Natural killer cell (primary cell): ENCODE measurements around the gene UBAC1. TPM values are rescaled to one million over a fixed set of nuclear protein-coding genes. Genes with fewer than 3 reads are reported as not detected.

Experiments used
- ATAC-seq, 3 donors: fragments of 150-1000 bp in 2 of 3; fragments of 200-7000 bp in 1 of 3; cut with Tn5 transposase; 1 replicate in 1 of 3; 2 replicates in 2 of 3; pipeline ENCODE4 v1.10.0; 2021; ENCODE audit warnings: mild to moderate bottlenecking in 2 of 3, moderate library complexity in 2 of 3
- DNase-seq, 2 donors: peaks; one replicate each; pipeline versions ENCODE4 v3.0.0 to v3.0.0-alpha.2; 2013 to 2021; ENCODE audit warnings: mixed read lengths in 1 of 2
- H3K27ac ChIP-seq: one replicate; pipeline ENCODE4 v1.5.1; 2013; ENCODE audit warnings: mild to moderate bottlenecking, low read length
- H3K27me3 ChIP-seq: one replicate; pipeline ENCODE4 v1.6.1; 2013; ENCODE audit warnings: low read length; ENCODE audit not compliant: control insufficient read depth, insufficient read depth
- H3K36me3 ChIP-seq: one replicate; pipeline ENCODE4 v1.6.1; 2013; ENCODE audit warnings: low read length; ENCODE audit not compliant: control insufficient read depth, insufficient read depth
- H3K4me1 ChIP-seq: one replicate; pipeline ENCODE4 v1.6.1; 2013; ENCODE audit warnings: low read length; ENCODE audit not compliant: control insufficient read depth, insufficient read depth
- H3K4me3 ChIP-seq: one replicate; pipeline ENCODE4 v1.5.1; 2013; ENCODE audit warnings: low read length
- H3K9me3 ChIP-seq: one replicate; pipeline ENCODE4 v1.6.1; 2013; ENCODE audit warnings: low read length; ENCODE audit not compliant: control insufficient read depth, insufficient read depth
- H3K27ac Mint-ChIP-seq, 2 donors: one replicate each; pipeline ENCODE4 v1.8.0; 2022; ENCODE audit warnings: mild to moderate bottlenecking in 2 of 2, mixed read lengths in 2 of 2, moderate library complexity in 1 of 2
- H3K27me3 Mint-ChIP-seq, 2 donors: one replicate each; pipeline ENCODE4 v1.8.0; 2022; ENCODE audit warnings: low read depth in 2 of 2, mixed read lengths in 2 of 2
- H3K36me3 Mint-ChIP-seq: one replicate; pipeline ENCODE4 v1.8.0; 2022; ENCODE audit warnings: mixed read lengths
- H3K4me1 Mint-ChIP-seq, 2 donors: one replicate each; pipeline ENCODE4 v1.8.0; 2022; ENCODE audit warnings: mixed read lengths in 2 of 2
- H3K4me3 Mint-ChIP-seq: one replicate; pipeline ENCODE4 v1.8.0; 2022; ENCODE audit warnings: mild to moderate bottlenecking, moderate library complexity, mixed read lengths
- H3K9me3 Mint-ChIP-seq, 2 donors: one replicate each; pipeline ENCODE4 v1.8.0; 2022; ENCODE audit warnings: mixed read lengths in 2 of 2
- WGBS: methylation state at CpG from one replicate; pipeline ENCODE4 v1.1.7; 2013; ENCODE audit warnings: missing lambda C conversion rate; ENCODE audit not compliant: insufficient coverage; 5-methylcytosine and 5-hydroxymethylcytosine counted together
- intact Hi-C: fragments of 100-400 bp; cut with micrococcal nuclease; formaldehyde crosslinking; loops from one replicate; pipeline ENCODE4 v1.14.2; 2022
- total RNA-seq, 4 donors: library from RNA; stranded (reverse); fragments of 120-200 nt in 1 of 4; gene quantifications; one replicate each; pipeline versions ENCODE4 v1.2.3 to v1.2.4, GENCODE V29; 2013 to 2022
- TF ChIP-seq, protein P1 (sequence below): fragments of 200-600 bp; IDR thresholded peaks from one replicate; pipeline ENCODE4 v1.8.0; 2022; ENCODE audit warnings: antibody characterized with exemption

UBAC1 gene
- total RNA-seq, 3 donors from 2014 or later (not counting 1 experiment from before 2014, with no cell fraction given): 22.7 to 31.8 (median 27.6) TPM

DNA sequence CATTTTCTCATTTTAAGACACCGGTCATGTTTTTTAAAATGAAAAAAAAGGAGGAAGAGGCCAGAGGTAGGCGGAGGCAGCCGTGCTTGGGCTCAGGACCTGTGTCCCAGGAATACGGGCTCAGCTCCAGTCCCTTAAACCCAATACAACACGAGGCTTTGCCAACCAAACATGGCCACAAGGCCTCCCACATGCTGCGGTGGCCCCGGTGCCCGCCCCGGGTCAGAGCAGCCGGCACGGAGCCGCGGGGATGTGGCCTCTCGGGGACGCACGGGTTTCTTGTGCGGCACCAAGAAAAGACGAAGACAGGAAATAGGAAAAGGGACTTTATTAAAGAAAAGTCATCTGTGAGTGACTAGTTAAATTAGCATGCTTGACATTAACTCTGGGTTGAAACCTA lies 28.5 kb downstream of the UBAC1 start:
- Mint-ChIP-seq H3K36me3 (peaks cover 14% of the 10 kb centered on the region), H3K9me3 (no peaks in the 10 kb centered on the region), H3K4me3 (no peak overlapping the region), H3K27me3 (no peaks in the 10 kb centered on the region), H3K4me1 (peaks cover 3 to 7% of the 10 kb centered on the region in 2 donors), H3K27ac (no peak overlapping the region)
- WGBS: 97% methylated on average over 18 of the region's 18 CpGs
- Histone ChIP-seq H3K4me1 (peaks cover under 1% of the 10 kb centered on the region), H3K9me3 (no peaks in the 10 kb centered on the region), H3K27ac (no peak overlapping the region), H3K4me3 (no peak overlapping the region), H3K27me3 (no peaks in the 10 kb centered on the region), H3K36me3 (peaks cover 22% of the 10 kb centered on the region)
- DNase-seq: no peak
- TF ChIP-seq, protein P1, sequence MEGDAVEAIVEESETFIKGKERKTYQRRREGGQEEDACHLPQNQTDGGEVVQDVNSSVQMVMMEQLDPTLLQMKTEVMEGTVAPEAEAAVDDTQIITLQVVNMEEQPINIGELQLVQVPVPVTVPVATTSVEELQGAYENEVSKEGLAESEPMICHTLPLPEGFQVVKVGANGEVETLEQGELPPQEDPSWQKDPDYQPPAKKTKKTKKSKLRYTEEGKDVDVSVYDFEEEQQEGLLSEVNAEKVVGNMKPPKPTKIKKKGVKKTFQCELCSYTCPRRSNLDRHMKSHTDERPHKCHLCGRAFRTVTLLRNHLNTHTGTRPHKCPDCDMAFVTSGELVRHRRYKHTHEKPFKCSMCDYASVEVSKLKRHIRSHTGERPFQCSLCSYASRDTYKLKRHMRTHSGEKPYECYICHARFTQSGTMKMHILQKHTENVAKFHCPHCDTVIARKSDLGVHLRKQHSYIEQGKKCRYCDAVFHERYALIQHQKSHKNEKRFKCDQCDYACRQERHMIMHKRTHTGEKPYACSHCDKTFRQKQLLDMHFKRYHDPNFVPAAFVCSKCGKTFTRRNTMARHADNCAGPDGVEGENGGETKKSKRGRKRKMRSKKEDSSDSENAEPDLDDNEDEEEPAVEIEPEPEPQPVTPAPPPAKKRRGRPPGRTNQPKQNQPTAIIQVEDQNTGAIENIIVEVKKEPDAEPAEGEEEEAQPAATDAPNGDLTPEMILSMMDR: no peak
- no peak for ATAC-seq
- intact Hi-C loops: no loop called here

DNA sequence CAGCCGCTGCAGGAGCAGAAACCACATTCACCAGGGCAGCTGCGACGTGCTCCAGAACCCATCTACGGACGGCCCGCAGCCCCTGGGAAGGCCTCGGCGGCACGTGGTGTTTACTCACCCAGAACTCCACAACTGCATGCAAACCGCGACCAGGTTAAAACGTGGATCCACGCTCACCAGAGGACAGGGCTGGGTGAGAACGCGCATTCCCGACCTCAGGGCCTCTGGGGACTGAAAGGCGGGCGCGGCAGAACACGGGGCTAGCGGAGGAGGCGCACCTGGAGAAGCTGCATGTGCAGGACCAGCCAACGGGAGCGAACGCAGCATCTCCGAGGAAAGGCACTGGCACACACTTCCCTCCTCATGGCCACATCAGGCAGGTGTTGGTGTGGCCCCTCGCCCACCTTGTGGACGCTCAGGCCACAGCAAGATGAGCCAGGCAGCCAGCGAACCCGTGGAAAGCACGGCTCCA lies 29.8 kb downstream of the UBAC1 start:
- intact Hi-C loops: no loop called here
- Histone ChIP-seq H3K4me1 (peaks cover 13% of the 10 kb centered on the region), H3K36me3 (peaks cover 15% of the 10 kb centered on the region), H3K4me3 (no peak overlapping the region), H3K27ac (no peak overlapping the region), H3K9me3 (no peaks in the 10 kb centered on the region), H3K27me3 (no peaks in the 10 kb centered on the region)
- DNase-seq: no peak
- no peak overlapping the region for H3K4me3 Mint-ChIP-seq
- no peaks in the 10 kb centered on the region for H3K9me3 Mint-ChIP-seq
- TF ChIP-seq, protein P1: no peak
- H3K4me1 Mint-ChIP-seq: peaks cover 4 to 9% of the 10 kb centered on the region in 2 donors
- no peaks in the 10 kb centered on the region for H3K27me3 Mint-ChIP-seq
- peaks cover 14% of the 10 kb centered on the region for H3K36me3 Mint-ChIP-seq
- H3K27ac Mint-ChIP-seq: no peak overlapping the region
- no peak for ATAC-seq
- WGBS: 96% methylated on average over 31 of the region's 31 CpGs

DNA sequence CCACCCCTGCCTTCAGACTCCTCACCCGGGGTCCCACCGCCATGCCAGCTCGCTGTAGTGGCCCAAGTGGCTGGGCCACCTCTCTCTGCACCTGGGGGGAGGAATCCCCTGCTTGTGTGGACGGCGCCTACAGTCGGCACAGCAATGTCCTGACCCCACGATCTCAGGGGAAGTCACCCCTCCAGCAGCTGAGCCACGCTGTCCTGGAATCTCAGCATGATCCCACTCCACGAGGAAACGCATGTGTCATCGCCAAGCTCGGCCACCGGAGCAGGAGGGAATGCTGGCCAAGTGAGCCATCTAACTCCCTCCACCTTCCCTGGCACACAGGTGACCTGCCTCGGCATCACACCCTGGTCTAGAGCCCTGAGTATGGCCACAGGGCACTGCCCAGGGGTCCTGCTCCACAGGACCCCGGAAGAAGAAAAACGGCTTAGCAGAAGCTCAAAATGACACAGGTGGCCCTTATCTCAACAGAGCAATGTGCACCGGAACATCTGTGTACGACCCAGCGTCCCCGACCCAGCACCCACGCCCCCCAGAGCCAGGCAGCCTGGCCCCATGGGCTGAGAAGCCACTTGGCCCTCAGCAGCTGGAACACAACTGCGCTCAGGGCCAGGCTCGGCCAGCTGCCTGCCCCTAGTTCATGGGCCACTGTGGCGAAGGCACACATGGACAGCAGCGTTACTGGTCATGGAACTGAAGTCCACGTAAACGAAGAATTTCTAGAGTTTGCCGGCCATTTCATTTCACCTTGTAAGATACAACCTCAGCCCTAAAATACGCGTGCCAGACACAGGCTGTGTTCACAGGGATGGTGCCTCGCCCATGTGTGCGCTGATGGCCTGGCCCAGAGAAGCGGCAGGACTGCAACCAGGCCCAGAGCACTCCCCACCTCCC lies 30.5 kb downstream of the UBAC1 start:
- Histone ChIP-seq H3K4me1 (peaks cover 20% of the 10 kb centered on the region), H3K27me3 (no peaks in the 10 kb centered on the region), H3K9me3 (no peaks in the 10 kb centered on the region), H3K4me3 (no peak overlapping the region), H3K36me3 (peaks cover 15% of the 10 kb centered on the region), H3K27ac (no peak overlapping the region)
- ATAC-seq (no peak), DNase-seq (no peak)
- Mint-ChIP-seq H3K27ac (no peak overlapping the region), H3K9me3 (no peaks in the 10 kb centered on the region), H3K4me3 (no peak overlapping the region), H3K4me1 (peaks cover 4 to 9% of the 10 kb centered on the region in 2 donors), H3K27me3 (no peaks in the 10 kb centered on the region), H3K36me3 (peaks cover 14% of the 10 kb centered on the region)
- TF ChIP-seq, protein P1: no peak
- 97% methylated on average over 33 of the region's 33 CpGs for WGBS
- intact Hi-C loops: no loop called here
